HAP-1 (cell line): ENCODE results near the gene TWF2.
"Not testable (repeated sequence)": the region's sequence is repeated elsewhere in the genome, so short reads cannot be mapped to it uniquely, and the experiment has no call there.

Experiments used
- DNase-seq, 2 experiments: peaks; one replicate each; pipeline ENCODE4 v3.0.0-alpha.2; 2016 to 2020; ENCODE audit warnings: low spot score in 2 of 2
- H3K27me3 ChIP-seq: fragments of 250-450 bp; sonication (Bioruptor Pico); 2 replicates; pipeline ENCODE4 v1.5.1; 2020; ENCODE audit warnings: low read depth, mild to moderate bottlenecking, moderate library complexity
- H3K36me3 ChIP-seq: fragments of 250-450 bp; sonication (Bioruptor Pico); replicated peaks from 2 replicates; pipeline ENCODE4 v1.5.1; 2020; ENCODE audit warnings: mild to moderate bottlenecking
- H3K4me1 ChIP-seq: fragments of 250-450 bp; sonication (Bioruptor Pico); 2 replicates; pipeline ENCODE4 v1.5.1; 2020; ENCODE audit warnings: mild to moderate bottlenecking
- H3K4me3 ChIP-seq: fragments of 250-450 bp; sonication (Bioruptor Pico); 2 replicates; pipeline ENCODE4 v1.5.1; 2020; ENCODE audit warnings: mild to moderate bottlenecking, moderate library complexity
- H3K9me3 ChIP-seq: fragments of 250-450 bp; sonication (Bioruptor Pico); 2 replicates; pipeline ENCODE4 v1.5.1; 2020; ENCODE audit warnings: mild to moderate bottlenecking, moderate library complexity
- in situ Hi-C: fragments of 300-500 bp; cut with MboI; formaldehyde crosslinking; loops from 3 replicates; pipeline ENCODE4 v1.14.3; 2020; ENCODE audit warnings: low sequenced_read_pairs, inconsistent platforms, mixed read lengths

Gene TWF2

DNA sequence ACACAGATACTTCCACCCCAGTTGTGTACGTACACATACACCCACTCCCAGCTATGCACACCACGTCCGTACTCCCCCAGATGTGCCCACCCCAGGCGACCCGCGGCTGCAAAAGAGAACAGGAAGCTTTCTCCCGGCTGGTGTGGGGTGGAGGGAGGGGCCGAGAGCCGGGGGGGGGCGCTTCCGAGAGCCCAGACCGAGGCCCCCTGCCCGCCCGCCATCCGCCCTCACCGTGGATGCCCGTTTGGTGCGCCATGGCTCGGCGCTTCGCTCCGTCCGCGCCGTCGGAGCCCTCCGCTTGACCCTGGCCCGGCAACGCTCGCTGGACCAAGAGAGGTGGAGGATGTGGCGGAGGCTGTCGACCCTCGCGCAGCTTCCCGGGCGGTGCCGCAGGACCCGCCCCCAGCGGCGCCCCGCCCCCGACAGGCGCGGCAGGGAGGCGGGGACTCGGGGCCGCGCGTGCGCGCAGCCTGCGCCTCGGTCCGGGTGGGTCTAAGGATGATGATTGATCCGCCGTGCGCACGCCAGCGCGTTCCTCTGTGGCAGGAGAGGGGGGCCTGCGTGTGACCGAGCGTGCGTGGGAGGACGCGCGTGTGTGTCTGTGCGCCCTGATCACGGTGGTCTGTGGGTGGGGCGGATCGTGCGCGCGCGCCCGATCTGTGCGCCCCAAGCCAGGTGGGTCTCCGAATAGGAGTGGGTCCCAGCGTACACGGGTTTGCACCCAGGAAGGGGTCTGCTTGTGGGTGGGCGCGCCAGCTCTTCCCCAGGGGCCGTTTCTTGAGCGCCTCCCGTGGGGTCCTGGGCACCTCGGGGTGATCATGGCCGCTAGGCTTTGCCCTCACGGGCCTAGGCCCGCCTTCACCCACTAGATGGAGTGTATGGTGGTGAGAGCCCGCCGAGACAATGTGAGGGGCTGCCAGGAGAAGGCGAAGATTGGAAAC is at the start of gene TWF2:
TWF2 (minus strand) TSS at position 398 of the 941 bp plus-strand sequence; CDS start at position 256, 142 bp downstream.
- Histone ChIP-seq H3K4me1 (peaks cover 28% of the 10 kb centered on the region), H3K9me3 (no peaks in the 10 kb centered on the region), H3K36me3 (no peaks in the 10 kb centered on the region), H3K4me3 (peak within 1 kb of the TSS; percentile 95), H3K27me3 (no peaks in the 10 kb centered on the region)
- DNase-seq: peak; percentile 71 to 85
- in situ Hi-C loops: no loop called here

DNA sequence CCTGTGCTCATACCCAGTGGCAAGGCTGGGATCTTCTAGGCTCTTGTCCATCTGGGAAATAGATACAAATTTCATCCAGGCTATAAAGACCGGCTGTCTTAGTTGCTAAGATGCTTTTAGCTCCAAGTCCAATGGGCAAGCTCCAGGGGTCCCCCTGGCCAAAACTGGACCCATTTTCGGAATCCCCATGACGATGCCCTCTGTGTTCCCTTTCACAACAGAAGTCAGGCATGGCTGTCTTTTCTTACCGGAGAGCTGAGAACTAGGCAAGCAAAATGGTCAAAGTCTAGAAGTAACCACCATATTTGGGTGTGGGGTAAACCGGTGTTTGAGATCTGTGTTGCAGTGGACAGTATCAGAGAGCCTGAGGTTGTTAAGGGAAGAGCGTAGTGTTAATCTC is 49.7 kb upstream of the TWF2 start:
- Histone ChIP-seq H3K36me3 (no peaks in the 10 kb centered on the region; the same call in 1 of the 2 replicates), H3K27me3 (no peaks in the 10 kb centered on the region), H3K4me3 (peak overlapping the region; percentile 100), H3K9me3 (no peaks in the 10 kb centered on the region), H3K4me1 (peaks cover 4% of the 10 kb centered on the region)
- DNase-seq: no peak
- in situ Hi-C loops: no loop called here

DNA sequence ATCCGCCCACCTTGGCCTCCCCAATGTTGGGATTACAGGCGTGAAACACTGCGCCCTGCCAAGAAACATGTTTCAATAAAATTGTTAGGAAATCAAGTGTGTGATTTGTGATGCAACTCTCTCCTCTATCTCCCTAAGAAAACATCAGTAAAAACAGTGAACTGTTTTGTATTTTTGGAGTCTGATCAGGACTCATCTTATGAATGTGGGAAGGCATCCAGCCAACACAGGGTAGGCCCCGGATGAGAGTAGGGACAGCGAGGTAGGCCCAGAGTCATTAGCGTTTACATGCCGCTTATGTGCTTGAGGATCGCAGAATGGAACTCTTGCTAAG is 47.8 kb upstream of the TWF2 start:
- no peak for DNase-seq
- no peaks in the 10 kb centered on the region for H3K9me3 ChIP-seq
- in situ Hi-C loops: no loop called here
- H3K4me3 ChIP-seq: peak overlapping the region; percentile 100
- H3K27me3 ChIP-seq: no peaks in the 10 kb centered on the region
- peaks cover 4% of the 10 kb centered on the region for H3K4me1 ChIP-seq
- H3K36me3 ChIP-seq: peaks cover 5% of the 10 kb centered on the region; the same call in 1 of the 2 replicates

DNA sequence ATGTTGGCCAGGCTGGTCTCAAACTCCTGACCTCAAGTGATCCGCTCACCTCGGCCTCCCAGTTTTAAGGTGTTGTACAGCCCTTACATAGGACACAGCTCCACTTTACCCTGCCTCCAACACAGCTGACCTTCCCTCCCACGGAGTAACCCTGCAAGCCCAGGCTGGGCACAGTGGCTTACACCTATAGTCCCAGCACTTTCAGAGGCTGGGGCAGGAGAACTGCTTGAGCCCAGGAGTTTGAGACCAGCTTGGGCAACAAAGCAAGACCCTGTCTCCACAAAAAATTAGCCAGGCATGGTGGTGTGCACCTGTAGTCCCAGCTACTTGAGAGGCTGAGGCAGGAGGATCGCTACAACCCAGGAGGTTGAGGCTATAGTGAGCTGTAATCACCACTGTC is 45.1 kb upstream of the TWF2 start:
- H3K36me3 ChIP-seq, H3K27me3 ChIP-seq, H3K9me3 ChIP-seq, in situ Hi-C loops, DNase-seq, H3K4me3 ChIP-seq: not testable (repeated sequence)
- H3K4me1 ChIP-seq: peaks cover 18% of the 10 kb centered on the region

DNA sequence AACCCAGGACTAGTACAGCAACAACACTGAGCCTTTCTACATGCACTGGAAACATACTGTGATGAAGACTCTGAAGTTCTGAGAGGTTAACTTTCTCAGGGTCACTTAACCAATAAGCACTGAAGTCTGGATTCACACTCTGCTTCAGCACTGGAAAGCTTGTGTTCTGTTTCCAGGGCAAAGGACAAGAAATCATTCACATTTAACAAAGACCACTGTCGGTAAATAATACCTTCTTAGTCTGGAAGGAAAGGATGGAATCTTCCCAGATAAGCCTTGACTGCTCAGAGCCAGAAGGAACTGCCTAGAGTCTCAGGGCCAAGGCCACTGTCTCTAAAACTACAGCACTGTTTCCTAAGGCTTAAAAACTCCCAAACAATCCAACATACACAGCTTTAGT is 44.3 kb upstream of the TWF2 start:
- in situ Hi-C loops: no loop called here
- Histone ChIP-seq H3K27me3 (no peaks in the 10 kb centered on the region), H3K9me3 (no peaks in the 10 kb centered on the region), H3K36me3 (peaks cover 5% of the 10 kb centered on the region), H3K4me3 (no peak overlapping the region), H3K4me1 (peaks cover 18% of the 10 kb centered on the region)
- DNase-seq: no peak

DNA sequence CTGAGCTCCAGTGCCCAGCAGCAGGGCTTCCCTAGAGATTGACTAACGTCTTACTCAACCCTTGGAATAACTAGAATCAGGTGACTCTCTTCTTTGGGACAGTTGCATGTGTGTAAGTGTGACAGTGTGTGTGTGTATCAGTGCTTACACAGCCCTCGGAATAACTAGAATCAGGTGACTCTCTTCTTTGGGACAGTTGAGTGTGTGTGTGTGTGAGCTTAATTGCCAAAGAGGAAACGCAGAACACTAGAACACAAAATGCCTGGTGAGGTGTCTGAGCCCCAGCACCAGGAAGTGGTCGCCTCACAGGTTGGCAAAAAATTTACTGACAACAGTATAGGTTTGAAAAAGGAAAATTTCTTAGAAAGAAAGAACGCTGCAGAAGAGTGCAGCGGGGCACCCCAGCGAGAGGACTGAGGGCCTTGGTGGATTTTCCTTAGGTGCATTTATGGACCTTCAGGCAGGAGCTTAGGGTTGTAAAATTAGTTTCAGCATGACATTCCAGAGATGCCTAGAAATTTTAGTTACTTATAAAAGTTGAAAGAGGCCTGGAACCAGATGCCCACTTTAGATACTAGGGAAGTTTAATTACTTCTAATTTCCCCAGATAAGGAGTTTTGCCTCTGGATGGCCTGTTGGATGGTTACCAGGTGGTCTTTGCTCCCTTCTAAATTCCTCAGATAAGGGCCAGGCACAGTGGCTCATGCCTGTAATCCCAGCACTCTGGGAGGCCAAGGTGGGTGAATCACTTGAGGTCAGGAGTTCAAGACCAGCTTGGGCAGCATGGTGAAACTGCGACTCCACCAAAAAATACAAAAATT is 43.2 kb upstream of the TWF2 start:
- in situ Hi-C loops: no loop called here

DNA sequence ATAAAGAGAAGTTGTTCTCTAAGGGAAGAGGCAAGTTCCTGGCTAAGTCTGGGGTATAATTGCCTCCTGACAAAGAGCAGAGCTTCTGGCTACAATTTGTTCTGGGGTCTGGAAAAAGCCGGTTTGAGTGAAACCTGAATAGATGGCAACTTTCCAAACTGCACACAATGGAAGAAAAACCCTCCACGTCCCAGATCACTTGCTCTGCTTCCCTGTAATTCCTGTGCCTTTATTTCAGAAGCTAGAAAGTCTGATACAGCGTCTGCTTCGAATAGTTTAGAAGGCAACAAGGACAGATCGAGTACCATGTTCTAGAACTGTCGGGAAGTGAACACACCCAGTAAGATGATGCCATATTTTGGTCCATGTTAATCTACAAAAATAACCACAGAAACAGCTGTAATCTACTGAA is 41.1 kb upstream of the TWF2 start:
- Histone ChIP-seq H3K4me3 (no peak overlapping the region), H3K9me3 (no peaks in the 10 kb centered on the region), H3K36me3 (peaks cover 26% of the 10 kb centered on the region), H3K4me1 (peaks cover 20% of the 10 kb centered on the region), H3K27me3 (no peaks in the 10 kb centered on the region)
- in situ Hi-C loops: no loop called here
- DNase-seq: peak; percentile 78 to 93

More for the DNA sequence above, 43.2 kb upstream of the TWF2 start:
- H3K27me3 ChIP-seq: no peaks in the 10 kb centered on the region
- H3K4me1 ChIP-seq: peaks cover 18% of the 10 kb centered on the region
- DNase-seq: no peak
- no peak overlapping the region for H3K4me3 ChIP-seq
- H3K36me3 ChIP-seq: peaks cover 14% of the 10 kb centered on the region
- no peaks in the 10 kb centered on the region for H3K9me3 ChIP-seq

DNA sequence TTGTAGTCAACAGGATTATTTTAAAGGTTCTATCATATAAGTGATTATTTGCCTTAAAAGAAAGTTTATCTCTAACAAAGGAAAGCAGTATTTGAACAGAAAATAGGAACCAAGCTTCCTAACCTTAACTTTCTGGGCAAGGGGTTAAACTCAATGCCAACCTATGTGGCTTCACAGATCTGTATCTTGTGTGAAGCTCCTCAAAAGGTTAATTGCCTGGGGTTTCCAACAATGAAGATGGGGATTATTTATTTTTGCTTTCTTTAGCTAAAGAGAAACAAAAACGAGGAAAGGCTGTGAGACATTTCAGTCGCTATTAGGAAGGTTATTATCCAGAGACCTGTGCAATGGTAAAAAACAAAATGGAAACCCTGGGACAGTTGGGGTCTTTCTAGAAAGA is 40.6 kb upstream of the TWF2 start:
- Histone ChIP-seq H3K9me3 (no peaks in the 10 kb centered on the region), H3K27me3 (no peaks in the 10 kb centered on the region), H3K4me3 (peak overlapping the region; percentile 78), H3K36me3 (peaks cover 29% of the 10 kb centered on the region), H3K4me1 (peaks cover 20% of the 10 kb centered on the region)
- DNase-seq: no peak
- in situ Hi-C loops: no loop called here

DNA sequence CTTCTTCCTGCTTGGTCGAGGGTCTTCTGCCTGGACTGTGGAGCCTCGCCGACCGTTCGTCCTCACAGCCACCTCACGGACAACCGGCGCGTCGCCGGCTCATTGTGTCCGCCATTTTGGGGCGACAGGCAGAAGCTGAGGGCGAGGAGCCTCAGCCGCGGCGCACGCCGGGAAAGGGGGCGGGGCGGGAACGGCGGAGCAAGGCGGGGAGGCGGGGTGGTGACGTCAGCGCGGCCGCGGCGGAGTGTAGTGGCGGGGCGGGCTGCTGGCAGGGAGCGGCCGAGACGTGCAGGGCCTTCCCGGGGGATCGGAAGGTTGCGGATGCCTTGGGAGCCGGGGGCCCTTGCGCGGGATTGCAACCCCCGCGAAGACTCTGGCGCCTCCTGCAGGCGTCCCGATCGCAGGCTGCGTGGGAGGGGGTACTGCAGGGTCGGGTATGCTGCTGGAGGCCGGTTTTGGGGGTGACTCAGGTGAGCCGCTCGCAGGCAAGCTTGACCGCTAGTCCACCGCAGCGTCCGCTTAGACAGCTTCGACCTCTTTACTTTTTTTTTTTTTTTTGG is 39.6 kb upstream of the TWF2 start, which contains the start of gene WDR82:
WDR82 (minus strand) TSS at position 140 of the 560 bp plus-strand sequence. CDS start 288 bp downstream, outside the sequence.
- peaks cover 26% of the 10 kb centered on the region for H3K4me1 ChIP-seq
- peak; percentile 93 to 99 for DNase-seq
- no peaks in the 10 kb centered on the region for H3K9me3 ChIP-seq
- H3K4me3 ChIP-seq: peak within 1 kb of the TSS; percentile 78
- peaks cover 39% of the 10 kb centered on the region for H3K36me3 ChIP-seq
- in situ Hi-C loops: no loop called here
- H3K27me3 ChIP-seq: no peaks in the 10 kb centered on the region

DNA sequence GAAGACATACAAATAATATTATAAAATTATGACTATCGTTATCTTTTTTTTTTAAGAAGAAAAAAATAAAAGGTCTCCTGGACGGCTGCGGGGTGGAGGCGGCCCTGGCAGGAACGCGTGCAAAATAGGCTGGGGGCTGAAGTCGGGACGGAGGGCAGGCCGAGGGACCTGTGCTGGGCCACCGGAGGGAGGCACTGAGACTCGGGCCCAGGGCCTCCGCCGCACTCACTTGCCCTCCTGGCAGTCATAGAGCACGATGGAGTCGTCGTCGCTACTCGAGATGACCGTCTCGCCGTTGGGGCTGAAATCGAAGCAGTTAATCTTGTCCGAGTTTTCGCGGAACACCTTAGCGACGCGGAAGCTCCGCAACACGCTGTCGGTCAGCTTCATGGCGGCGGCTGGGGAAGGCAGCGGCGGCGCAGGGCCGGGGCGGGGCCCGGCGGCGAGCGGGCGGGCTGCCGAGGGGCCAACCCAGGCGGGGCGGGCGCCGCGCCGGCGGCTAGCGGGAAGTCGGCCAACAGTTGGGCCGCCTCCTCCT is 39.1 kb upstream of the TWF2 start:
- H3K9me3 ChIP-seq: no peaks in the 10 kb centered on the region
- peaks cover 43% of the 10 kb centered on the region for H3K36me3 ChIP-seq
- peak in 1 of 2 experiments; percentile 21 for DNase-seq
- H3K27me3 ChIP-seq: no peaks in the 10 kb centered on the region
- in situ Hi-C loops: no loop called here
- peak overlapping the region; percentile 78 for H3K4me3 ChIP-seq
- peaks cover 30% of the 10 kb centered on the region for H3K4me1 ChIP-seq

DNA sequence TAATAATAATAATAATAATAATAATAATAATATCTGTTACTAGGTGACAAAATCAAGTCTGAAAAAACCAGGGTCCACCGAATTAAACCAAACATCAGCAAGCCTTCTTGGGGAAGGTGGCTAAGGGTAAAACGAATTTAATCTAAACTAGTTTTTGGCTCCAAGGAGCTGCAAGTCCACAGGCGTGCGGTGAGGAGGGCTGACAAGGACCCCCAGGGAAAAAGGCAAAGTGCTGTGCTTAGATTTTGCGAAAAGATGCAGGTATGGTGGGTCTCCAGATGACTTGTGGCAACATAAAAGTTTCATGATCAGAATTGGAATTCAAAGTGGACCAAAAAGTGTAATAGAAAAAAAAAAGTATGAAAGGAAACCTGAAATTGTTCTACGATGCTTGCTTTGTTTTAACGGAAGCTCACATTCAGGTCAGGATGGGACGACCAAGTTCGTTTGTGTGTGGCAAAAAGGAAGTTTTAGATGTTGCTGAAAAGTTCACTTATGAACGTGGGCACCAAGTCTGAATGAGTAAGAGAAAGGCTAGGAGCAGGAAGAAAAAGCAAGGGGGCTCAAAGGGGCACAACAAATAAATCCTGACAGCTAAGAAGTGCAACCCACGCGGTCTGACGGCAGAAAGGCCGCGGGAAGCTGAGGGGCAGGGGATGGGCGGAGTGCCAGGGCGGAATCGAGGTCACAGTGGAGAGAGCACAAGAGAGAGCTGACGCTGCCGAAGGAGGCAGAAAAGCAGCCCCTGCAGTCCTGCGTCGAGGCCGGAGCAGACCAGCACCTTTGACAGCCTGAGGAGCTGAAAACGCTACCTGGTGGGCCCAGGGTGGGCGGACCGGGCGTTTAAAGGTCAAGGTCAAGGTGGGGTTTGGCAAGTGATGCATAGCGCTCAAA is 38.4 kb upstream of the TWF2 start:
- H3K9me3 ChIP-seq: no peaks in the 10 kb centered on the region
- peak overlapping the region; percentile 78 for H3K4me3 ChIP-seq
- in situ Hi-C loops: no loop called here
- peaks cover 47% of the 10 kb centered on the region for H3K36me3 ChIP-seq
- DNase-seq: peak; percentile 55 to 89
- peaks cover 36% of the 10 kb centered on the region for H3K4me1 ChIP-seq
- H3K27me3 ChIP-seq: no peaks in the 10 kb centered on the region

DNA sequence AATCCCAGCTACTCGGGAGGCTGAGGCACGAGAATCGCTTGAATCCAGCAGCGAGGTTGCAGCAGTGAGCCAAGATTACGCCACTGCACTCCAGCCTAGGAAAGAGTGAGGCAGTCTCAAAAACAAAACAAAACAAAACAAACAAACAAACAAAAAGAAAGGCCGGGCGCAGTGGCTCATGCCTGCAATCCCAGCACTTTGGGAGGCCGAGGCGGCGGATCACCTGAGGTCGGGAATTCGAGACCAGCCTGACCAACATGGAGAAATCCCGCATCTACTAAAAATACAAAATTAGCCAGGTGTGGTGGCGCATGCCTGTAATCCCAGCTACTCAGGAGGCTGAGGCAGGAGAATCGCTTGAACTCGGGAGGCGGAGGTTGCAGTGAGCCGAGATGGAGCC is 35.8 kb upstream of the TWF2 start:
- H3K36me3 ChIP-seq: peaks cover 66% of the 10 kb centered on the region
- DNase-seq: not testable (repeated sequence)

More for the DNA sequence above, 35.8 kb upstream of the TWF2 start:
- H3K9me3 ChIP-seq, H3K27me3 ChIP-seq, H3K4me3 ChIP-seq: not testable (repeated sequence)
- in situ Hi-C loops: loop anchor here (25.0 kb wide), 1 partner anchor 413 kb away; the partner anchor contains the start of genes GNL3 and PBRM1
- peaks cover 30% of the 10 kb centered on the region for H3K4me1 ChIP-seq
